GM12891 (cell line): ENCODE data around the gene ANXA6.

Experiments used
- POLR2A ChIP-seq: IDR thresholded peaks from 2 replicates; pipeline ENCODE4 v1.6.1; 2011; ENCODE audit warnings: low read depth, low read length, control low read depth
- TAF1 ChIP-seq: IDR thresholded peaks from 2 replicates; pipeline ENCODE4 v1.6.1; 2011; ENCODE audit warnings: low read depth, low read length, control low read depth

DNA sequence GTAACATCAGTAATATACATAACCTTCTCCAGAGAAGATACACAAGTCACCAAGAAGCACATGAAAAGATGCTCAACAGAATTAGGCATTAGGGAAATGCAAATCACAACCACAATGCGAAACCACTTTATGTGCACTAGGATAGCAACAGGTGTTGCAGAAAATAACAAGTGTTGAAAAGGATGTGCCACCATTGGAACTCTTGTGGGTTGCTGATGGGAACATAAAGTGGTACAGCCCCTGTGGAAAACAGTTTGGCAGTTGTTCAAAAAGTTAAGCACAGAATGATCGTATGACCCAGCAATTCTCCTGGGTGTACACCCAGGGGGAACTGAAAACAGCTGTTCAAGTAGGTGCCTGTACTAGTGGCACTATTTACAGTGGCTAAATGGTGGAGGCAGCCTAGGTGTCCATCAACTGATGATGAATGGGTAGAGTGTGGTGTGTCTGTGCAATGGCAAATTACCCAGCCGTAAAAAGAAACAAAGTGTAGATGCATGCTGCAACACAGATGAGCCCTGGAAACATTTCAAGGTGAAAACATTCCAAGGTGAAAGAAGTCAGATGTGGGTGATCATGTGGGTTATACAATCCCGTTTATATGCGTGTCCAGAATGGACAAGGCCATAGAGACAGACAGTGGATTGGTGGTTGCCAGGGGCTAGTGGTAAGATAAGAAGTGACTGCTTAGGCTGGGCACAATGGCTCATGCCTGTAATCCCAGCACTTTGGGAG, 39.1 kb upstream of the ANXA6 start:
- TF ChIP-seq POLR2A (no peak), TAF1 (no peak)
